HUES6 (cell line): ENCODE measurements around the gene GPC6.

Experiments used
- H3K27ac ChIP-seq: 2 replicates; pipeline ENCODE4 v1.7.0; 2013; ENCODE audit warnings: low read depth, mild to moderate bottlenecking, low read length, inconsistent platforms
- H3K27me3 ChIP-seq: 2 replicates; pipeline ENCODE4 v1.6.1; 2013; ENCODE audit warnings: low read length; ENCODE audit not compliant: control insufficient read depth, insufficient read depth
- H3K36me3 ChIP-seq: 2 replicates; pipeline ENCODE4 v1.6.1; 2013; ENCODE audit warnings: low read length; ENCODE audit not compliant: control insufficient read depth, insufficient read depth
- H3K4me1 ChIP-seq: 2 replicates; pipeline ENCODE4 v1.6.1; 2013; ENCODE audit warnings: low read length; ENCODE audit not compliant: control insufficient read depth, insufficient read depth
- H3K4me3 ChIP-seq: 2 replicates; pipeline ENCODE4 v1.5.1; 2013; ENCODE audit warnings: low read depth, low read length
- H3K9ac ChIP-seq: one replicate; pipeline ENCODE4 v1.6.1; 2013; ENCODE audit warnings: mild to moderate bottlenecking, low read length
- H3K9me3 ChIP-seq: 2 replicates; pipeline ENCODE4 v1.6.1; 2013; ENCODE audit warnings: low read depth, low read length; ENCODE audit not compliant: control insufficient read depth, insufficient read depth

The GPC6 gene

GRCh38 chr13:94178625-94179244, 952.1 kb downstream of the GPC6 start:
- Histone ChIP-seq H3K9ac (no peak overlapping the region), H3K4me1 (no peaks in the 10 kb centered on the region), H3K9me3 (no peaks in the 10 kb centered on the region), H3K27ac (no peak overlapping the region), H3K36me3 (no peaks in the 10 kb centered on the region), H3K27me3 (no peaks in the 10 kb centered on the region), H3K4me3 (no peak overlapping the region)

- no peak overlapping the region for H3K27ac ChIP-seq
Measured at GRCh38 chr13:94181461-94182107, 955.0 kb downstream of the GPC6 start.

GRCh38 chr13:94182185-94182761, 955.7 kb downstream of the GPC6 start:
- H3K27ac ChIP-seq, result no peak overlapping the region
- H3K9me3 ChIP-seq, result no peaks in the 10 kb centered on the region
- H3K4me1 ChIP-seq, result no peaks in the 10 kb centered on the region
- H3K9ac ChIP-seq, result no peak overlapping the region
- no peak overlapping the region for H3K4me3 ChIP-seq
- no peaks in the 10 kb centered on the region for H3K27me3 ChIP-seq
- no peaks in the 10 kb centered on the region for H3K36me3 ChIP-seq

More at GRCh38 chr13:94181461-94182107, 955.0 kb downstream of the GPC6 start:
- H3K27me3 ChIP-seq, result no peaks in the 10 kb centered on the region
- no peaks in the 10 kb centered on the region for H3K36me3 ChIP-seq
- no peaks in the 10 kb centered on the region for H3K9me3 ChIP-seq
- H3K4me3 ChIP-seq, result no peak overlapping the region
- no peaks in the 10 kb centered on the region for H3K4me1 ChIP-seq
- H3K9ac ChIP-seq, result no peak overlapping the region

GRCh38 chr13:94186470-94186869, 959.9 kb downstream of the GPC6 start:
- H3K9me3 ChIP-seq, result no peaks in the 10 kb centered on the region
- no peak overlapping the region for H3K4me3 ChIP-seq
- no peak overlapping the region for H3K27ac ChIP-seq
- H3K36me3 ChIP-seq, result no peaks in the 10 kb centered on the region
- H3K27me3 ChIP-seq, result no peaks in the 10 kb centered on the region
- peaks cover 17% of the 10 kb centered on the region for H3K4me1 ChIP-seq
- no peak overlapping the region for H3K9ac ChIP-seq

- no peaks in the 10 kb centered on the region for H3K36me3 ChIP-seq
- H3K4me1 ChIP-seq, result peaks cover 17% of the 10 kb centered on the region
- H3K9me3 ChIP-seq, result no peaks in the 10 kb centered on the region
- no peaks in the 10 kb centered on the region for H3K27me3 ChIP-seq
- no peak overlapping the region for H3K27ac ChIP-seq
- H3K4me3 ChIP-seq, result peak overlapping the region; percentile 18; the same call in 1 of the 2 replicates
- H3K9ac ChIP-seq, result peak overlapping the region; percentile 13
Measured at GRCh38 chr13:94188201-94188854, 961.7 kb downstream of the GPC6 start.

- Histone ChIP-seq H3K4me1 (peaks cover 17% of the 10 kb centered on the region), H3K9me3 (no peaks in the 10 kb centered on the region), H3K4me3 (no peak overlapping the region), H3K9ac (no peak overlapping the region), H3K36me3 (no peaks in the 10 kb centered on the region), H3K27ac (no peak overlapping the region), H3K27me3 (no peaks in the 10 kb centered on the region)
Measured at GRCh38 chr13:94192431-94192975, 965.9 kb downstream of the GPC6 start.

- H3K4me1 ChIP-seq, result no peaks in the 10 kb centered on the region
- H3K36me3 ChIP-seq, result no peaks in the 10 kb centered on the region
- no peaks in the 10 kb centered on the region for H3K9me3 ChIP-seq
- no peak overlapping the region for H3K4me3 ChIP-seq
- no peak overlapping the region for H3K27ac ChIP-seq
- no peaks in the 10 kb centered on the region for H3K27me3 ChIP-seq
- no peak overlapping the region for H3K9ac ChIP-seq
Measured at GRCh38 chr13:94195715-94196114, 969.1 kb downstream of the GPC6 start.

- no peak overlapping the region for H3K9ac ChIP-seq
- no peaks in the 10 kb centered on the region for H3K27me3 ChIP-seq
- H3K27ac ChIP-seq, result no peak overlapping the region
- H3K4me3 ChIP-seq, result no peak overlapping the region
- no peaks in the 10 kb centered on the region for H3K4me1 ChIP-seq
- H3K36me3 ChIP-seq, result no peaks in the 10 kb centered on the region
- H3K9me3 ChIP-seq, result no peaks in the 10 kb centered on the region
Measured at GRCh38 chr13:94196413-94196812, 969.8 kb downstream of the GPC6 start.

- Histone ChIP-seq H3K36me3 (no peaks in the 10 kb centered on the region), H3K9me3 (no peaks in the 10 kb centered on the region), H3K27ac (no peak overlapping the region), H3K27me3 (no peaks in the 10 kb centered on the region), H3K4me3 (no peak overlapping the region), H3K4me1 (no peaks in the 10 kb centered on the region), H3K9ac (no peak overlapping the region)
Measured at GRCh38 chr13:94198681-94199080, 972.1 kb downstream of the GPC6 start.

GRCh38 chr13:94199135-94199534, 972.5 kb downstream of the GPC6 start:
- Histone ChIP-seq H3K9me3 (no peaks in the 10 kb centered on the region), H3K4me1 (no peaks in the 10 kb centered on the region), H3K36me3 (no peaks in the 10 kb centered on the region), H3K27ac (no peak overlapping the region), H3K9ac (no peak overlapping the region), H3K27me3 (no peaks in the 10 kb centered on the region), H3K4me3 (no peak overlapping the region)

GRCh38 chr13:94201022-94201421, 974.4 kb downstream of the GPC6 start:
- no peaks in the 10 kb centered on the region for H3K36me3 ChIP-seq
- H3K9me3 ChIP-seq, result no peaks in the 10 kb centered on the region
- no peaks in the 10 kb centered on the region for H3K4me1 ChIP-seq
- no peak overlapping the region for H3K27ac ChIP-seq
- no peaks in the 10 kb centered on the region for H3K27me3 ChIP-seq
- H3K4me3 ChIP-seq, result no peak overlapping the region
- no peak overlapping the region for H3K9ac ChIP-seq
